ENCODE results near the gene FLII.

FLII gene

DNA sequence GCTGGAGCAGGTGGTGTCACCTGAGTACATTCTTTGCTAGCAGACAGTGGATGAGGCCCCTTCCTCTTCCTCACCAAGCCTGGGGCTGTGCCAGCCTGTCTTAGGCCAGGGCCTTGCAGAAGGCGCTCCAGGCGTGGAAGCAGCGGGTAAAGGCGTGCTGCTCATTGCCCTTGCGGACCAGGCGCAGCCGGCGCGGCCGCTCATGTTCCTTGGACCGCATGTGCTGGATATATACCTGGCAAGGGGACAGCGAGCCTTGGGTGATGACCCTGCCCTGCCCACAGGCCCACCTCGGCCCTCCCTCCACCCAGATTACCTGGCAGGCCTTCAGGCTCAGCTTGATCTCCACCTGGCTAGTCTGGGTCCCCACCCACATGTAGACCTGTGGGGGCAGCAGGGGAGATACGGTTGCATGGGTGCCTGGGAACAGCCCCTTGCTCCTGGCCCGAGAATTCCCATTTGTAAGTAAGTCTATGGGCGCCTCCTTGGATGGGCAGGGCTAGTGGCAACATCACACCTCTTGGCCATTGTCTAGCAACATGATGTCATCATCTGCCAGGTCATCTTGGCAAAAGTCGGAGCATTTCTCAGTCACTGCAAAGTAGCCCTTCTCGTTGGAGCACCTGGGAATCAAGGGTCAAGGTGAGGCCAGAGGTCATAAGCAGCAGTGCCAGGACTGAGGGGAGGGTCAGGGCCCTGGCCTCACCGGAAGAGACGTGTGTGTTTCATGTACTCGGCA, 13.3 kb downstream of the FLII start:
- no peak for DNase-seq (ENCODE audit: low read depth in 2 of 2)

DNA sequence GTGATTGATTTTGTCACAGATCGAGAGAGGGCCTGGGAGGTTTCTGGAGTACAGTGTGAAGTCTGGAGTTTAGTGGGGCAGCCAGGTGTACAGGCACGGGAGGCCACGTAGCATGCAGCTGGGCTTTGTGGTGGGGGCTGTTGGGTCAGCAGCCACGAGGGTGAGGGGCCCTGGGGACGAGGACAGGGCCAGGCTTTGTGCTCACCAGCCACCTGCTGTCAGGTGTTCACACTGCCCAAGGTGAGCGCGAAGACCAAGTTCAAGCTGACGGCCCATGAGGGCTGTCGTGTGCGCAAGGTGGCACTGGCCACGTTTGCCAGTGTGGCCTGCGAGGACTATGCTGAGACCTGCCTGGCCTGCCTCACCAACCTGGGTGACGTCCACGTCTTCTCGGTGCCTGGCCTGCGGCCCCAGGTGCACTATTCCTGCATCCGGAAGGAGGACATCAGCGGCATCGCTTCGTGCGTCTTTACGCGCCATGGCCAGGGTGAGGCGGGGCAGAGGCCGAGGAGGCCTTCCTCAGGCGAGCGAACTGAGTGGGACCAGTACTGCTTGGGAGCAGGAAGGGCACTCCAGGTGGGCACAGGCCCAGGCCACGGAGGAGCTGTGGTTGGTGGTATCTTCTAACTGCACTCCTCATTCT, 17.2 kb downstream of the FLII start:
- DNase-seq (ENCODE audit: low read depth in 2 of 2): no peak

DNA sequence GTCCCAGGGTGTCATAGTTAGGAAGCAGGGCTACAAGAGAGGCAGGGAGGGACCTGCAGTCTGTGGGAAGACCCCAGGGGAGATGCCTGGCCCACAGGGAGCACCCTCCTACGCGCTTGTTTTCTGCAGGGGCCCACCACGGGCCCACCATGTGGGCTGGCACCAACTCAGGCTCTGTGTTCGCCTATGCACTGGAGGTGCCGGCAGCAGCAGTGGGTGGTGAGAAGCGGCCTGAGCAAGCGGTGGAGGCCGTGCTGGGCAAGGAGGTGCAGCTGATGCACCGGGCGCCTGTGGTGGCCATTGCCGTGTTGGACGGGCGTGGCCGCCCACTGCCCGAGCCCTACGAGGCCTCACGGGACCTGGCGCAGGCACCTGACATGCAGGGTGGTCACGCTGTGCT, 18.1 kb downstream of the FLII start:
- DNase-seq (ENCODE audit: low read depth in 2 of 2): no peak

DNA sequence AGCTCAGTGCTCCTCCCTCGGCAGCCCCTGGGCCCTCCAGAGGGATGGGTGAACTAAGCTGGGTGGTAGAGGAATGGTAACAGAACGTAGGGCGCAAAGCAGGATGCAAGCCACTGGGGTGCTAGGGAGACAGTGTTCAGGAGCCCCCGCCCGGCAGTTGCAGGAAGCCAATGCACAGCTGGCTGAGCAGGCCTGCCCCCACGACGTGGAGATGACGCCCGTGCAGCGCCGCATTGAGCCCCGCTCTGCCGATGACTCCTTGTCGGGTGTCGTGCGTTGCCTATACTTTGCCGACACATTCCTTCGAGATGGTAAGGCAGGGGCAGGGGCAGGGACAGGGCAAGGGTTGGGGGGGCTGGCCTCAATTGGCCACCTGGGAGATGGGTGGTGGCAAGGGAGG, 20.2 kb downstream of the FLII start:
- DNase-seq (ENCODE audit: low read depth in 2 of 2): no peak

DNA sequence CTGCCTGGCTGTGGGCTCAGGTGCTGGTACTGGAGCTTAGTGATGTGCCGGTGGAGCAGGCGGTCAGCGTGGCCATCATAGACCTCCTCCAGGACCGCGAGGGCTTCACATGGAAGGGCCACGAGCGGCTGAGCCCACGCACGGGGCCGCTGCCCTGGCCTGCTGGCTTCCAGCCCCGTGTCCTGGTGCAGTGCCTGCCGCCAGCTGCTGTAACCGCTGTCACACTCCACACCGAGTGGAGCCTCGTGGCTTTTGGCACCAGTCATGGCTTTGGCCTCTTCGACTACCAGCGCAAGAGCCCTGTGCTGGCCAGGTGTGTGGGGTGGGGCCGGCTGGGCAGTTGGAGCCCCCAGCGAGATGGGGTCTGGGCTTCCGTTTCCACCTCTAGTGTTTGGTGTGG, 21.1 kb downstream of the FLII start:
- no peak for DNase-seq (ENCODE audit: low read depth in 2 of 2)

DNA sequence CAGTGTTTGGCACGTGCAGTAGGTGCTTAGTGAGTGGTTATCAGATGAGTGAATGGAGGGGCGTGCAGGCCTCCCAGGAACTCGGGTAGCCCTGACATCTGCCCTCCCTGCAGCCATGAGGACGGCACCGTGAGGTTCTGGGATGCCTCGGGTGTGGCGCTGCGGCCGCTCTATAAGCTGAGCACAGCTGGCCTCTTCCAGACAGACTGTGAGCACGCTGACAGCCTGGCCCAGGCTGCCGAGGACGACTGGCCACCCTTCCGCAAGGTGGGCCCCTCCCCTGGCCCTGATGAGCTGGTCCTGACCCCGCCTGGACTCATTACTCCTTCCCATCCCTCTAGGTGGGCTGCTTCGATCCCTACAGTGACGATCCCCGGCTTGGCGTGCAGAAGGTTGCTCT, 22.0 kb downstream of the FLII start:
- DNase-seq (ENCODE audit: low read depth in 2 of 2): no peak

DNA sequence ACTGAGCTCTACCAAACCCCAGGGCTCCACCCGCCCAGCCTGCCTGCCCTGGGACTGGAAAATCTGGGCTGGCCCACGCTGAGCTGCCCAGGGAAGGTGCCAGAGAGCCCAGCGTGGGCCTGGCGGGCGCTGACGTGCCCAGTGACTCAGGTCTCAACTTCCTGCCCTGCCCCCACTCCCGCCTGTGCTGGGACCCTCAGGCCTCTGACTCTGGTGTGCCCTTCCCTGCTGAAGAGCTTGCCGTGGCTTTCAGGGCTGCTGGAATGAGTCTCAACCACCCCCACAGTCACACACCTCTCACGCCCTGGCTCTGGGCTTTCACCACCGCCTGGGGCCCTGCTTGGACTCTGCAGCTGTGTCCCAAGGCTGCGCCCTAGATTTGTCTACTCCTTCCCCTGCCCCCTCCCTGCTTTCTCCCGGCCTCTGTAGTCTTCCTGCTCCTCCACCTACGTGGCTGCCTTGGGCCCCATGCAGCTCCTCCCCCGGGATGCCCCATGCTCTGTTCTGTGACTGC, 22.7 kb downstream of the FLII start:
- peak; percentile 55 for DNase-seq (ENCODE audit: low read depth in 2 of 2)

DNA sequence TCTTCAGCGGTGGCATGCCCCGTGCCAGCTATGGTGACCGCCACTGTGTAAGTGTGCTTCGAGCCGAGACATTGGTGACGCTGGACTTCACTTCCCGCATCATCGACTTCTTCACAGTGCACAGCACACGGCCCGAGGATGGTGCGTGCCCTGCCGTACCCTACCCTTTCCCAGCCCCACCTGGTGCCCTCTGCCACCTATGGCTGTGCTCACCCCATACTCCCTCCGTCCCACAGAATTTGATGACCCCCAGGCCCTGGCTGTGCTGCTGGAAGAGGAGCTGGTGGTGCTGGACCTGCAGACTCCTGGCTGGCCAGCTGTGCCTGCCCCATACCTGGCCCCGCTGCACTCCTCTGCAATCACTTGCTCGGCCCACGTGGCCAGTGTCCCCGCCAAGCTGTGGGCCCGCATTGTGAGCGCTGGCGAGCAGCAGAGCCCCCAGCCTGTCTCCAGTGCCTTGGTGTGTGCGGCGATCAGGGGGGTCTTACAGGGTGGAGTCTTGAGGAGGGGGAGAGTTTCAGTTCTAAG, 23.6 kb downstream of the FLII start:
- no peak for DNase-seq (ENCODE audit: low read depth in 2 of 2)

DNA sequence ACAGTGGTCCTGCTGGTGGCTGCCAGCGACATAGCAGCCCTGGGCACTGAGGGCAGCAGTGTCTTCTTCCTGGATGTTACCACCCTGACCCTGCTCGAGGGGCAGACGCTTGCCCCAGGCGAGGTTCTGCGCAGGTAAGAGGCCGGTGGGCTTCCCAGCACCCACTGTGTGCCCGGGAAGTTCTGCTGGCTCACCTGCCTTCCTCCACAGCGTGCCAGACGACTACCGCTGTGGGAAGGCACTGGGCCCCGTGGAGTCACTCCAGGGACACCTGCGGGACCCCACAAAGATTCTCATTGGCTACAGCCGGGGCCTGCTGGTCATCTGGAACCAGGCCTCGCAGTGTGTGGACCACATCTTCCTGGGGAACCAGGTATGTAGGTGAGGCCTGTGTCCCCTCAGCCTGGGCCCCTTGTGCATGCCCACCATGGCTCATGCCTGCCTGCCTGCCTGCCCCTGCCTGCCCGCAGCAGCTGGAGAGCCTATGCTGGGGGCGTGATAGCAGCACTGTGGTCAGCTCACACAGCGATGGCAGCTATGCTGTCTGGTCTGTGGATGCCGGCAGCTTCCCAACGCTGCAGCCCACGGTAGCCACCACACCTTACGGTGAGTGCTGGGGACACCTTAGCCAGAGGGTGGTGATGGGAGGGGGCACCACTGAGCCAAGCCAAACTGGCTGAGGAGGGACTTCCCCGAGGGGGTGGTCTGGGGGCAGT, 24.6 kb downstream of the FLII start:
- DNase-seq (ENCODE audit: low read depth in 2 of 2): no peak

DNA sequence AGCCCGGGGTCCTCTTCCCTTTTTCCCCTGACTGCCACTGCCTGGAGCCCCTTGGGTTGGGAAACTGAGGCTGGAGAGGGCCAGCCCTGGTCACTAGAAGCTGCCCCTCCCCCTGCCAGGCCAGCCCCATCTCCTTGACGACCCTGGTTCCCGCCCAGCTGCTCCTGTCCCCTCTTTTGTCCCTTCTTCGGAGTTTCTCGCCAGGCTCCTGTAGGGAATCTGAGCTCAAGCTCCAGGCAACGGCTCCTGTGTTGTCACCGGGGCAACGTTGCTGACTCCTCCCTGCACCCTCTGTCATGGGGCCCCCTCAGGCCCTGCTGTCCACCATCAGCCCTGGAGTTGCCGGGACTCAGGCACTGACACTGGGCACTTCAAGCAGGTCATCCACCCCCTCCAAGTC, 27.4 kb downstream of the FLII start:
- no peak for DNase-seq (ENCODE audit: low read depth in 2 of 2)

DNA sequence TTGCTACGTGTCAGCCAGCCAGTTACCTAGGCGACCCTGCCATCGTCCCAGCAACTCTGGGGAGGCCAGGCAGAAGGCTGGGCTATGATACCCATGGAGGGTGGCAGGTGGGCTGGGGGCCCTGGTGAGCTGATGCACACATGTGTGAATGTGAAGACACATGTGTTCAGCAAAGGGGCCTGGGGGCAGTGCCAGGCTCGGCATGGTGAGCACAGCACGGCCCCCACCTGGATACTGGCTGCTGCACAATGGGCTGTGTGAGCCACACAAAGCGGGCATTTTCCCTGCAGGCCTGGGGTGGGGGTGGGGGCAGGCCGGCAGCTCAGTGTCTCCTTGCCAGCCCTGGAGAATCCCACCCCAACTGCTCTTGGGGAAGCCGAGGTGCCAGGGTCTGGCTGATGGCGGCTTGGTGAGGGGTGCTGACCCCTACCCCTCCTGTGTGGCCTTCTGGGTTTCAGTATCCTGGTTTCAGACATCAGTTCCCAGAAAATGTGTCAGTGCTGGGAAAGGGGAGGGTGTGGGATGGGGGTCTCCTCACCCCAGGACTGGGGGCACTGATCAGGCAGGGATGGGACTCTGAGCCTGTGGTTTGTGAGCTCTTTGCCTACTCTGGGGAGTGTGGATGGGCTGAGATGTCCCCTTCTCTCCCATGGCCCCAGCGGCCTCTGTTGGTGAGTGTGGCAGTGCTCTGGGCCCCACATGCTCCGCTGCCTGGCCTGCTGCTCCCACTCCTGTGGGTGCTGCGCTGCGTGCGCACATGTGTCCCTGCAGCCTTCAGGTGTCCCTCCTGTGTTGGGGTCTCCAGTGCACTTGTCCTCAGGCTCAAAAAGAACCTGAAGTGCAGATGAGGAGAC, 28.0 kb downstream of the FLII start:
- DNase-seq (ENCODE audit: low read depth in 2 of 2): no peak

DNA sequence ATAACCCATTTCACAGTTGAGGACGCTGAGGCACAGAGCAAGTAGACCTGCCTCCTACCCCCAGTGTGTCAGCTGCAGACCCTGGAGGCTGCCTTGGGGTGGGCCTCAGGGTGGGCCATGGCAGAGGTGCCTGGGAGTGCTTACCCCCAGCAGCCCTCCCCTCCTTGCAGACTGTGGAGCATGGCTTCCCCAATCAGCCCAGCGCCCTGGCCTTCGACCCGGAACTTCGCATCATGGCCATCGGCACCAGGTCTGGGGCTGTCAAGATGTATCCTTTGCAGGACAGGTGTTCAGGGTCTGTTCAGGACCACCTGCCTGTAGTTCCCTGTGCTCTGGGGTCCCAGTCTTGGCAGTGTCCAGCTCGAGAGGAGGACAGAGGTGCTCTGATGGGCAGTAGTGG, 28.8 kb downstream of the FLII start:
- no peak for DNase-seq (ENCODE audit: low read depth in 2 of 2)

DNA sequence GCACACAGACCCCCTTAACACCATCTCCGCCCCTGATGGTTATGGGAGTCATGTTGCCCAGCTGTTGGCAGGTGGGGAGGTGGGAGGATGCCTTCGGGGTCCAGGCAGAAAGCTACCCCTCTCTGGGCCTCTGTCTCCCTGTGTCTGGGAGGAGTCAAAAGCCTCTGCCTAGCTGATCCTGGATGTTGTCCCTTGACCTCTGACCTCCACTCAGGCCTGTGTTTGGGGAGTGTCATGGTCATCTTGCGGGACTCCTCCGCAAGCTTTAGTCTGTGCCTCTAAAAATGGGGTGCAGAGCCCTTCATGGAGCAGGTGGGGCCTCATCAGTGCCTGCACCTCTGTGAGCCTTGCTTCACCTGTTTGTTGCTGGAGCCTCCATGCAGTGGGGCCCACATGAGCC, 29.3 kb downstream of the FLII start:
- no peak for DNase-seq (ENCODE audit: low read depth in 2 of 2)

DNA sequence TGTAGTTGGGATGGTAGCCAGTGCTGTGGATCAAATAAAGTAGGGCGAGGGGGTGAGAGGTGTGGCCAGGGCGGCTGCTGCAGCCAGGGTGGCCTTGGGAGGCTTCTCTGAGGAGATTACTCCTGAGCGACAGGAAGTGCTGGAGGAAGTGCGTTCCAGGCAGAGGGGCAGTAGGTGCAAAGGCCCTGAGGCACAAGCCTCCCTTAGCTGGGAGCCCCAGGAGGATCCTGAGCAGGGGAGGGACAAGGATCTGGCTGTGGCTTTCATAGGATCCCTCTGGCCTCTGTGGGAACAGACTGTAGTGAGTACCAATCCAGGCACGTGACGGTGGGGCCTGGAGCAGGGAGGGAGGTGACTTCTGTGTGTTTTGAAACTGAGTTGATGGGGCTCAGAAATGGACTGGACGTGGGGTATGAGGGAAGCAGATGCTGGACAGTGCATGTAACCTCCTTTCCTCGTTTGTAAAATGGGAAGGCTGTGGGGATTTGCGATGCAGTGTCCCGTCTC, 30.3 kb downstream of the FLII start:
- no peak for DNase-seq (ENCODE audit: low read depth in 2 of 2)

DNA sequence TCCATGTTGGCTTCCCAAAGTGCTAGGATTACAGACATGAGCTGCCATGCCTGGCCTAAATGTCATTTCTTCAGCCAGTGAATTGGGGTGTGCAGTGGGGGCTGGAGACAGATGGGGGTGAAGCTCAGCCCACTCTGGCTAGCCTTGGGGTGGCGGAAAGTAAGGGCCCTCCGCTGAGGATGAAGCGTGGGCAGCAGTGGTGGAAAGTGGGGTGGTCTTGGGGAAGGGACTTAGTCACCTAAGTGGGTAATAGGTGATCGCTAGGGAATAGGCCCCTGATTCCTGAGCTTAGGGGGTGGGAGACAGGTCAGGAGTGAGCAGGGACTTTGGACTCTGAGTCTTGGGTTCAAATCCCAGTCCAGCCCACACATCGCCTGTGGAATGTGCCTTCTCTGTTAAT, 30.9 kb downstream of the FLII start:
- no peak for DNase-seq (ENCODE audit: low read depth in 2 of 2)

DNA sequence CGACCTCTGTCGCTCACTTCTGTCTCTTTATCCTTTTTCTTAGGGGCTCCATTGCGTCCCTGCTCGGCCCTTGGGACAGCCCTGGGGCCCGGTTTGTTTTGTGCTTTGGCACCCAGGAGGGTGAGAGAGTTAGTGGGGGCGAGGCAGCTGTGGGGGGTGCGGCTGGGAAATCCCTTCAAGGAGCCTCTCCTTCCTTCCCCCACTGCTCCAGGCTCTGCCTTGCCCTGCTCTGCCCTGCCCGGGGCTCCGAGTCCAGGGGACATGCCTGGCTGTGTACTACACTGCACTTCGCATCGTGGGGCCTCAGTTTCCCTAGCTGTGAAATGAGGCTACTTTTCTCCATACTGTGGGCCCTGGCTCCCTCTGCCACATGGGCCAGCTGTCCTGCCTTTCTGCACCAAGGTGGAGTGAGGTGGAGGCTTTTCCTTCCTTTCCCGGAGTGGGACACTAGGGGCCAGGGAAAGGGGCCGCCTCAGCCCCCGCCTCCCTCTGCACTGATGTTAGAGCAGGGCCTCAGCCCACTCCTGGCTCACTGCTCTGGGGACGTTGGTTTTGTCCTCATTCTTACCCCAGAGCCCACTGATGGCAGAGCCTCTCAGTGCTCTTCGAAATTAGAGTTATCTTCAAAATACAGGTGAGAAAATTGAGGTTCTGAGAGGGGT, 32.1 kb downstream of the FLII start:
- no peak for DNase-seq (ENCODE audit: low read depth in 2 of 2)

DNA sequence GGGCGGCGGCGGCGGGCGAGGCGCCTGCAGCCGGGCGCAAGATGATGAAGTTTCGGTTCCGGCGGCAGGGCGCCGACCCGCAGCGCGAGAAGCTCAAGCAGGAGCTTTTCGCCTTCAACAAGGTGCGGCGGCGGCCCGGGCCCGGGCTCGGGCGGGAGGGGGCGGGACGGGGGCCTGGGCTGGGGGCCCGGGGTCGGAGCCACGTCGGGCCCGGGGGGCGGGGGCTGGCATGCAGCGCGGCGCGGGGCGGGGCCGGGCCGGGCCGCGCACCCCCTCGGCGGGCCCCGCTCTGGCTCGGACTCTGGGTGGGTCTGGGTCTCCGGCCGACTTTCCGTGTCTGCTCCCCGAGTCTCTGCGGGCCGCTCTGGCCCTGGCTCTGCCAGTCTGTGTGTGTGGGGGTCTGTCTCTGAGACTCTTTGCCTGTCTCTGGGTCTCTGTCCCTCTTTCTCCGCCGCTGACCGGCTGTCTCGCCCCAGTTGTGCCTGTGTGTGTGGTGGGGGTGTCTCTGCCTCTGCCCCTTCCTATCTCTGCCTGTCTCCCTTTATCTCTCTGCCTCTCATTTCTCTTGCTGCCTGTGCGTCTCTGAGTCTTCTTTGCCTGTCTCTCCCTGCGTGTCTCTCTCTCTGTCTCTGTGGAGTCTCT, 32.8 kb downstream of the FLII start:
- DNase-seq (ENCODE audit: low read depth in 2 of 2): no peak

DNA sequence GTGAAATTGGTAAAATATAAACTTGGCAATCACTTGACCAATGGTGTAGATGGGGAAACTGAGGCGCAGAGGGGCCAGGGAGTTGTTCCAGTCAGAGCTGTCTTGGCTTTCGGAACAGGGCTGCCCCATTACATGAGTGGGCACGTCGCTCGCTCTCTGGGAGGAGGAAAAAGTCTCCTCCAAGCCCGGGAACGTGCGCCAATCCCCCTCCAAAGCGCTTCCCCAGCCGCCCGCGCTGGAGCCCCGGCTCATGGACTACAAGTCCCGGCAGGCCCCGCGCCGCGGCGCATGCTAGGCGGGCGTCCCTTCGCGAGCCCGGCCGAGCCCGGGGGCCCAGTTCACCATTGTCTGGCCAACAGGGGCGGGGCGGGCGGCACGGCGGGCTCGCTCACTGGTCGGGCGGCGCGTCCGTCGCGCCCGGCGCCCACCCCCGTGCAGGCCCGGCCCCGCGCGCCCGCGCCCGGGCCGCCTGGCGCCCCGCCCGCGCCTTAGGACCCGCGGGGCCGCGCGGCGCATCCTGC, 33.4 kb downstream of the FLII start, which contains the start of gene LLGL1:
TSS of gene LLGL1 (plus strand) at position 515 of the 521 bp plus-strand sequence. CDS start 48 bp downstream, outside the sequence.
- peak; percentile 96 to 98 for DNase-seq (ENCODE audit: low read depth in 2 of 2)

DNA sequence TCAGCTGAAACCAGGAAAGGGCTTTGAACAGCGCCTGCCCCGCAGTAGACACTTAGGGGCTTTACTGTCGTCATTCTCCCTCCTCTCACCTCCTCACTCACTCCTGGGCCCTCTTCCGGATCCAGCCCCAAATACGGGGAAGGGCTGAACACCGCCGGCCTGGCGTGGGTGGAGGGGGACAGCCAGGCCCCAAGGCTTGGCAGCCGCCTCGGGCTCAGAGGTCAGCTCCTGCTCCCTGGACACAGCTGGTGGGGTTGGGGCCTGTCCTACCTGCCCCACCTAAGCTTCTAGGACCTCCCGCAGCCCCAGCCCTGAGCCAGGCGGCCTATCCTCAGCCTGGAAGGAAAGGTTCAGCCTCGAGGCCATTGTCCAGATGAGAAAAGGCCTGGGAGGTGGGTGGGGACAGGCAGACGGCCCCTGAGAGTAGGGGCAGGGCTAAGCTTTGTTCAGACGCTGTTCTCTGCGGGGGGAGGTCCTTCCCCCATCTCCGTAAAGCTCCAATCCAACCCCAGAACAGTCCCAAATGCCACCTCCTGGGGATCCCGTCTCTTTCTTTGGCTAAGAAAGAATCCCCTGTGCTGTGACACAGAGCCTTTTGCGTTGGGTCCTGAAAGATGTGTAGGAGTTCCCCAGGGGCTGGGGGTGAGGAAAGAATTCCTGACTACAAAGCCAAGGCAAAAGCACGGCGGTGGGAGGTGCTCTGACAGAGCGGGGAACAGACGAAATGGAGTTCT, 34.0 kb downstream of the FLII start:
- no peak for DNase-seq (ENCODE audit: low read depth in 2 of 2)

Measured in stimulated activated CD8-positive, alpha-beta memory T cell treated with anti-CD3 and anti-CD28 coated beads, Interleukin-15, amount 100 ng/mL, for 48 hours (primary cell).